SHP77 (cell line): ENCODE results near the gene MOB3A.

Experiments used
- DNase-seq, 2 experiments: peaks; one replicate each; lab custom pipeline; 2025; lab: John Stamatoyannopoulos, UW

The MOB3A gene

GRCh38 chr19:2123682-2124387 is 27.7 kb upstream of the MOB3A start:
- no peak for DNase-seq

GRCh38 chr19:2122982-2123381 is 26.9 kb upstream of the MOB3A start:
- DNase-seq, result no peak

GRCh38 chr19:2122251-2122650 is 26.1 kb upstream of the MOB3A start:
- DNase-seq, result no peak

DNA sequence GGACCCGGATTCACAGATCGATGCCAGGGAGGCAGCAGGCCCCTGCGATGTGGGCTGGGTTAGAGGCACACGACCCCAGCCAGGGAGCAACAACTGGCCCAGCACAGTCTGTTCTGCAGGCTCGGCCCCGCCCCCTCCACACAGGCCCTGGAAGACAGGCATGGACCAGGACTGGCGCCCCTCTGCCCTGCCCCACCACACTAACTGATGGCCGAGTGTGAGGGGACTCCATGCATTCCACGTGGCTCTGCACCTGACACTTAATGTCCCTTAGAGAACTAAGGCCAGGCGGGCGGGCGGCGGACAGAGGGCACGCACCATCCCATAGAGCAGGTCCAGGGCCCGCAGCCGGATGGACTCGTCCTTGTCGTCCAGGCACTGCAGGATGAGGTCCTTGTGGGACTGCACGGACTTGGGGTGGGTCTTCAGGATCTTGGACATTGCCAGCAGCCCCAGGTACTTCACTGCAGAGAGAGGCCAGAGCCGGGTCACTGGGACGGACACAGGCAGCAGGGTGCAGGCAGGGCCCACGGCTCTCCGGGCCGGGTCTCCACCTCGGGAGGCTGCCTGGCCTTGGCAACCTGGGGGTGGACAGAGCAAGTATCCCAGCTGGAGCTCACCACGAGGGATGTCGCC is 25.4 kb upstream of the MOB3A start:
- no peak for DNase-seq

GRCh38 chr19:2120821-2121220 is 24.7 kb upstream of the MOB3A start:
- DNase-seq, result no peak

- DNase-seq, result no peak
These were observed 24.0 kb upstream of the MOB3A start for GRCh38 chr19:2119921-2120785.

- no peak for DNase-seq
These were observed 22.3 kb upstream of the MOB3A start for GRCh38 chr19:2118438-2118837.

- DNase-seq, result no peak
These were observed 21.3 kb upstream of the MOB3A start for GRCh38 chr19:2117215-2117960.

DNA sequence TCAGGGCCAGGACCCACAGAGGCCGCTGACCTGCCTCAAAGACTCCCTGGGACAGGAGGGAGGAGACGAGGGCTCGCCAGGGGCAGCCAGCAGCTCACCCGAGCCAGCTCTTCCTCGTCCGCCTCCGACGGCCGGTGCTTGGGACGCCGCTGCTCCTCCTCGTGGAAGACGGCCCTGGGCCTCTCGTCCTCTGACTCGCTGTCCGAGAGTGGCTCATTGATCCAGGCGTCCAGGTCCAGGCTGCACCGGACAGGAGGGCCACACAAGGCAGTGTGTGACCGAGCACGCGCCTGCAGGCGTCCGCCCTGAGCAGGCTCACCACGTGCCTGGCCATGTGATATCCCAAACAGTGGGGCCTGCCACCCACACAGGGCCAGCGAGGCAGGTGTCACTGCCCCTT is 20.4 kb upstream of the MOB3A start:
- DNase-seq, result no peak

DNA sequence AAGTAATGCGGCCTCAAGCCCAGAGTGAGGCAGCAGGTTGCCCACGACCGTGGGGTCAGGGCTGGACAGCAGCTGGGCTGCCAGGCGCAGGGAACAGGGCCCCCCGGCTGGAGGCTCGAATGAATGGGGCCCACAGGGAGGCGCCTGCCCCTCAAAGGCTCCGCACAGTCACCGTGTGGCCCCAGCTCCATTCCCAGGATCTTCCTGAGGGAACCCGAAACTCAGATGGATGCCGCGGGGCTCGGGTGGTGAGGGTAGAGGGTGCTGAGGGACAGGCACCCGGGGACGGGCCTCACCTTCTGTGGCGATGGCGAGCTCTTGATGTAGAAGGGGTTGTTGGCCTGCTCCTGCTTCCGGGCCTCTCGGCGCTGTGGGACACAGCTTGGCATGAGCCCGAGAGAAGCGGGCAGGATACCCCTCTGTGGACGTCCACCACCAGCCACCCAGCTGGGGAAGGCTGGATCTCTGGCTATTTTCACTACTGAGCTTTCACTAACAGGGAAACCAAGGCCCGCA is 19.8 kb upstream of the MOB3A start:
- no peak for DNase-seq

DNA sequence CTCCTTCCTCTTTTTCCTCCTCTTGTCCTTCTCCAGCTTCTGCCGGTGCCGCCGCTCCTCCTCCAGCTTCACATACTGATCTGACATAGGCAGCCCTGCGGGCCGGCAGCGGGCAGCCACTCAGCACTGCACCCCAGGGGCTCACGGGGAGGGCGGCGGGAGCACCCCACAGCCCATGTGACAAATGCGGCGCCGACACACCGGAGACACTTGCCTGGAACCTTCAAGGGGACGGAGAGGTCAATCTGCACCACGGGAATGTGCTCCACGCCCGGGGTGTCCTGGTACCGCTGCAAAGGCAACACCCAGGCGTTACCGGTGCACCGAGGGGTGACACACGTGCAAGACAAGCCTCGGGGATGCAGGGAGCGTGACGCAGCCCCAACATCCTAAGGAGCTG is 19.2 kb upstream of the MOB3A start:
- no peak for DNase-seq

GRCh38 chr19:2114821-2115220 is 18.7 kb upstream of the MOB3A start:
- no peak for DNase-seq

DNA sequence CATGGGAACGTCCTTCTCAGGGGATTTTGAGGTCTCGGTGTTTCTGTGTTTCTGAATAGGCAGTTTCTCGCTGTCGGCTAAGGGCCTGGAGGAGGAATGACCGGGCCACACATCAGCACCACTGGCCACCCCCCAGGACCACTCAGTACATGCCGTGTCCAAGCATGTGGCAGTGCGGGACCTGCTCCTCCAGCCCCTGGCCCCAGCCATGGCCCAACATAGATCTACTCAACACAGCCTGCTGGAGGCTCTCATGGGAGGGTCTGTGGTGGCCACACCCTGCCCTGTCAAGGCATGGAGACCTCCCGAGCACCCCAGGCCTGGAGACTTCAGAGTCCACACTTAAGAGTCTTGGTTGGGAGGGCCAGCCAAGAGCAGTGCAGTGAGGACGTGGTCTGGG is 18.1 kb upstream of the MOB3A start:
- no peak for DNase-seq

DNA sequence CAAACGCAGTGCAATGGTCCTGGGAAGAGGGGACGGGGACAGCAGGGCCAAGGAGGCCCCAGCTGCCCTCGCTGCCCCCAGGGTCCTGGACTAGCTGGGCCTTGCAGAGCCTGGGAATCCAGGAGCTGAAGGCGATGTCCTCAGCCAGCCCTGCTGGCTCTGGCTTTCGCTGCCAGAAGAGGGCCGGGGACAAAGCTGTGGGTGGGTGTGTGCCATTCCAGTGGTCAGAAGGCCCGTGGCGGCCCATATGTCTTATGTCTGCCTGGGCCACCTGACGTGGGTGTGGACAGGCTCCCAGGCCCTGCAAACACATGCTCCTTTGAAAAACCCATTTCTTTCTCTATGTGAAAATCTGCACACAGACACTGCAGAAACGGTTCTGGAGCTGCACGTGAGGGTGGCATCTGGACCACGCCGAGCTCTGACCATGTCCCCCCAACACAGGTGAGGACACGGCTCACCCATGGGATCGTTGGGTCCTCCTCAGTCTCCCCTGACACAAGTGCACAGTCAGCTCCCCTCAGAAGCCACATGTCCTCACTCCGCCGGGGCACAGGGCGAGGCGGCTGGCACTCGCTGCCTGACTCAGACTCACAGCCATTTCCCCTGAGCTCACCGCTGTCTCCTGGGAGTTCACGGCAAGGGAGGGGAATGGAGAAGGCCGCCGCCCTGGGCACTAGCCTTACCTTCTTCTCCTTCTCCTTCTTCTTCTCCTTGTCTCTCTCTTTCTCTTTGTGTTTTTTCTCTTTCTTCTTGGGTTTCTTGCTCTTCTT is 17.5 kb upstream of the MOB3A start:
- no peak for DNase-seq

DNA sequence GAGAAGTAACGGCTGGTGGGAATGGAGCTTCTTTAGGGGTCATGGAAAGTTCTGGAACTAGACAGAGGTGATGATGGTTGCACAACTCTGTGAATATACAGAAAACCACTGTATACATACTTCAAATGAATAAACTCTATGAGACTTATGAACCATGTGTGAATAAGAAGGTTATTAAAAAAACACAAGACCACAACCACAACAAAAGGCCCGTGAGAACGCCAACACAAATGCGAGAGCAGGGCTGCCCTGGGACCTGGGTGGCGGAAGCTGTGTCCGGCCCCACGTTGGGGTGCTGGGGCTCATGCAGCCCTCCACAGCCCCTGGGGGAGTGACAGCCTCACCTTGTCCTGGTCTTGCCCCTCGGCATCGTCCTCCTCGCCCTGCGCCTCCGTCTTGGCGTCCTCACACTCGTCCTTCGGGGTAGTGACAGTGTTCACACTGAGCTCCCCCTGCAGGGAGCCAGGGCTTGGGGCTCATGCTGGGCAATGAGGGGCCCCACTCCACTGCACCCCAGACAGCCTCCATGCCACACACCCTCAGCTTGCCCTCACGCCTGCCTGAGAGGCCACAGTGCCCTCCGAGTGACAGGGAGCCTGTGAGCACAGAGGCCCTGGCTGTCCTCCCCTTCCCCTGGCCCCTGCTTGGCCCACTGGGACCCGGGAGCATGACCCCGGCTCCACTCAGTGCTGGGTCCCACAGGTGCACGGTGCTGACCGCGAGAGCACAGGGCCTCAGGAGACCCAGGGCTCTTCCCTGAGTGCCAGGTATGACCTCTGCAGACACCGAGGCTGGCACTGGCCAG is 16.6 kb upstream of the MOB3A start:
- no peak for DNase-seq

DNA sequence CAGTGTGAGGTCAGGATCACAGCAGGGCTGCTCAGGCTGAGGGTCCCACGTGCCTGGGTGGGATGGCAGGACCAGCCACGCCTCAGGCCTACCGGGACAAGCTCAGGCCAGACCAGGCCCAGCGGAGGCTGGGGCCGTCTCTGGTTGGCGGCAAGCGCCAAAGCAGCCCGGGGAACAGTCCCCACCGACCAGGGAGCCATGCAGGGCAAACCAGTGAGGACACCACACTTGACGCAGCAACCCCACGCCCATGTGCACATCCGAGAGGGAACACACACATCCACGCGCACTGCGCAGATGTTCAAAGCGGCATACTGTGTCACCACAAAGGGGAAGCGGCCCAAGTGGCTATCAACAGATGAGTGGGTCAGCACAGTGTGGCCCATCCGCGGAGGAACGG is 15.8 kb upstream of the MOB3A start:
- no peak for DNase-seq

GRCh38 chr19:2111425-2111824 is 15.3 kb upstream of the MOB3A start:
- DNase-seq, result no peak

DNA sequence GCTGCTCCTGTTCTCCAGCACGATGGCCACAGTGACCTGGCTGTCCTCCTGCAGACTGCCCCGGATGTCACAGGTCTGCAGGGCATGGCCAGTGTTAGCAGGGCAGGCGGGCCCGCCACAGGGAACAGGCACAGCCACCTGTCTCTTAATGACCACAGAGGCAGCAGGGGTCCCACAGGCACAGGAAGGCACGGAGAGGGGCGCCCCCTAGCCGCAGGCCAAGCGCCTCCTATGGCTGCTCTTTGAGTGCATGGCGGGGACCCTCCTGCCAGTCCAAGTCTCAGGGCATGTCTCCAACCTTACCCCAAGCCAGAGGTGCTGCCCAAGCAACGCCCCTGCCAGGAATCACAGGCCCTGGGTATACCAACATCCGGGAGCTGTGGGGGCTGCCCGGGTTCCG is 14.7 kb upstream of the MOB3A start:
- DNase-seq, result no peak

DNA sequence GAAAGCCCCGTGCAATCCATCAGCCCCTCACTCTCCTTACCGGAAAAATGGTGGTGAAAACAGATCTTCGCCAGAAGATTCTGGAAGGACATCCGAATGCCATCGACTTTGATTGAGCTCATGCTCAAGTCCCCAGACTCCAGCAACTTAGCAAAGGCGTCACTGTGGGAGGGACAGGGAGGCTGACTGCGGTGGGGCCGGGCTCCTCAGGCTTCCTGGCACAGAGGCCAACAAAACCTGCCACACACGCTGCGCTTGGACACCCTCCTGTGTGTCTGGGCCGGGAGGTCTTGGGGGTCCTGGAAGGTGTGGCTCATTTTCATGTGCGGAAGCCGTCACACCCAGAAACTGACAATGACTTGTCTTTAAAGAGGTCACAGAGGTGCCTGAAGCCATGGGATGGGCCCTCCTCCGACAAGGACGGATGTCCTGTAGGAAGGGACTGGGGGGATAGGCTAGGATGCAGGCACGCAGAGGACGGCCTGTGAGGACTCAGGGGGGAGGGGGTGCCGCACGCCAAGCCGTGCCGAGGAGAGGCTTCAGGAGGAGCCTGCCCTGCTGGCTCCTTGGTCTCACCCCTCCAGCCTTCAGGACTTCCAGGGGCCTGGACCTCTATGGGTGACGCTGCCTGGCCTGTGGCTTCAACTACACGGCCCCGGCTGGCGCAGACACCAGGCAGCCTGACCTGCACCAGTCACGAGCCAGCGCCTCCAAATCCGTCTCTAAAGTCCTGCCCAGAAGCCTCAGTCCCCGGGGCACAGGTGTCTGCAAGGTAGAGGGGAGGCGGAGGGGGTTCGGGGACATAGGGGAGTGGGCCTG is 13.1 kb upstream of the MOB3A start:
- no peak for DNase-seq
